Kidney epithelial cell (primary cell): Measurements from ENCODE around the gene GRM4. TPM values are rescaled to one million over a fixed set of nuclear protein-coding genes. Genes with fewer than 3 reads are reported as not detected.

Experiments
- DNase-seq: peaks from one replicate; pipeline ENCODE4 v3.0.0-alpha.2; 2010; ENCODE audit warnings: low read depth
- H3K27me3 ChIP-seq: 2 replicates; pipeline ENCODE4 v1.6.0; 2011; ENCODE audit warnings: low read length; ENCODE audit not compliant: control insufficient read depth, insufficient read depth
- H3K36me3 ChIP-seq: 2 replicates; pipeline ENCODE4 v1.5.1; 2011; ENCODE audit warnings: low read length; ENCODE audit not compliant: control insufficient read depth, insufficient read depth
- H3K4me3 ChIP-seq: 2 replicates; pipeline ENCODE4 v1.5.1; 2011; ENCODE audit warnings: low read depth, mild to moderate bottlenecking, control low read depth, low read length
- CTCF ChIP-seq: IDR thresholded peaks from 2 replicates; pipeline ENCODE4 v1.5.1; 2011; ENCODE audit warnings: mild to moderate bottlenecking, moderate library complexity, low read length, control low read depth, inconsistent platforms; ENCODE audit not compliant: insufficient read depth, poor library complexity, severe bottlenecking
- total RNA-seq: library from RNA; depleted of rRNA; stranded (reverse); fragments of >200 nt; gene quantifications from 2 replicates; pipeline ENCODE4 v1.2.3, GENCODE V29; 2015

GRM4 gene
- total RNA-seq, 1 donor from 2014 or later, result not detected

GRCh38 chr6:34036357-34037069, 109.4 kb downstream of the GRM4 start:
- Histone ChIP-seq H3K36me3 (no peaks in the 10 kb centered on the region), H3K27me3 (peaks cover 18% of the 10 kb centered on the region), H3K4me3 (no peak overlapping the region)
- no peak for DNase-seq
- TF ChIP-seq CTCF, result no peak

- DNase-seq, result no peak
- no peak for TF ChIP-seq CTCF
- H3K27me3 ChIP-seq, result peaks cover 18% of the 10 kb centered on the region
- H3K36me3 ChIP-seq, result no peaks in the 10 kb centered on the region
- H3K4me3 ChIP-seq, result no peak overlapping the region
These were observed 110.1 kb downstream of the GRM4 start for GRCh38 chr6:34035704-34036356.

- no peak for TF ChIP-seq CTCF
- Histone ChIP-seq H3K27me3 (peaks cover 18% of the 10 kb centered on the region), H3K4me3 (no peak overlapping the region), H3K36me3 (no peaks in the 10 kb centered on the region)
- no peak for DNase-seq
These were observed 110.7 kb downstream of the GRM4 start for GRCh38 chr6:34035161-34035560.

- H3K4me3 ChIP-seq, result no peak overlapping the region
- no peak for DNase-seq
- no peaks in the 10 kb centered on the region for H3K36me3 ChIP-seq
- H3K27me3 ChIP-seq, result peaks cover 15% of the 10 kb centered on the region
- no peak for TF ChIP-seq CTCF
These were observed 113.0 kb downstream of the GRM4 start for GRCh38 chr6:34032856-34033255.

- DNase-seq, result no peak
- TF ChIP-seq CTCF, result no peak
- Histone ChIP-seq H3K36me3 (no peaks in the 10 kb centered on the region), H3K4me3 (no peak overlapping the region), H3K27me3 (peaks cover 16% of the 10 kb centered on the region)
These were observed 114.1 kb downstream of the GRM4 start for GRCh38 chr6:34031625-34032383.
